Stimulated activated CD4-positive, alpha-beta T cell treated with anti-CD3 and anti-CD28 coated beads, Interleukin-2, amount 100 ng/mL, for 4 hours (primary cell): ENCODE data around the gene SPDYE4.

Experiments
- DNase-seq: peaks from one replicate; pipeline ENCODE4 v3.0.0-alpha.2; 2020; ENCODE audit warnings: low read depth

The SPDYE4 gene

DNA sequence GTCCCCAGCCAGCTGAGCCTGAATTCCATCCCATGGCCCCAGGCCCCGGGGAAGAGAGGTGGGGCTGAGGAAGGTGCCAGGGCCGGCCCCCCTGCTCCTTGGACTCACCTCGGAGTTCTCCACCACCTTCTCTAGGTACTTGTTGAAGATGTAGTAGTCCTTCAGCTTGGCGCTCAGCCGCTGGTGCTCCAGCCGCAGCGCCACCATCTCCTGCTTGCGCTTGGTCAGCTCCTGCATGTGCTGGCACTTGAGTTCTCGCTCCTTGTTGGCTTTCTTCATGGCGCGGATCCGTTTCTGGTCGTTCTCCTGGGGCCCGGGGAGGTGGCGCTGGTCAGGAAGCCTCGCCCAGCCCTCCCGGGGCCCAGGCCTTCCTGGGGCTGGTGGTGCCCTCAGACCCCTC lies 17.0 kb downstream of the SPDYE4 start:
- DNase-seq: no peak

DNA sequence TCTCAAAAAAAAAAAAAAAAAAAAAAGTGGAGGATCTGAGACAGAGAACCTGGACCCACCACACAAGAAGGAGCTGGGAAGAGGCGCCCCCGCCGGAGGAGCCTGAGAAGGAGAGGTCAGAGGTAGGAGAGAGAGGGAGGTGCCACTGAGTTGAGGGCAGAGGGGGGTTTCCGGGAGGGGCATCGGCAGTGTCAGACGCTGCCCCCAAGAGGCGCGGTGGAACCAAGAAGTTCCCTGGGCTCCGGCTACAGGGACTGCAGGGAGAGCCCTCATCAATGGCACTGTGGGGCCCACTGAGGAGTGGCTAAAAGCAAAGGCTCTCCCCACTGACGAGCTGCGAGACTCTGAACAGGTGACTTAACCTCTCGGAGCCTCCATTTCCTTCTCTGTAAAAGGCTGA lies 17.9 kb downstream of the SPDYE4 start:
- peak; percentile 24 for DNase-seq

DNA sequence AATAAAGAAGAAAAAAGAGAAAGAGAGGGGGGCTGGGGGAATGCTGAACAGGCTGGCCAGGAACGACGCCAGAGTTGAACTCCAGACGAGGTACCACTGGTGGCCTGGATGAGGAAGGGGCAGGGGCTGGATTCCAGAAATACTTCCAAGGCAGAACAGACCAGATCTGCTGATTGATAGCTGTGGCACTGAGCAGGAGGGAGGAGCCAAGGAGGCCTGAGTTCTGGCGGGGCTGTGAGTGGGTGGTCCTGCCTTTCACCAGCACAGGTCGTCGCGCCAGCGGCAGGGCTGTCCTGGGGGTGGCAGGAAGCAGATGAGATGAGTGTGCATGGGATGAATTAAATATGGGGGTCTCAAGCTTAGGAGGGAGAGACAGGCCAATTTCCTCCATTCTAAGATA lies 19.2 kb downstream of the SPDYE4 start:
- no peak for DNase-seq

GRCh38 chr17:8736796-8737195 lies 21.6 kb downstream of the SPDYE4 start:
- no peak for DNase-seq

DNA sequence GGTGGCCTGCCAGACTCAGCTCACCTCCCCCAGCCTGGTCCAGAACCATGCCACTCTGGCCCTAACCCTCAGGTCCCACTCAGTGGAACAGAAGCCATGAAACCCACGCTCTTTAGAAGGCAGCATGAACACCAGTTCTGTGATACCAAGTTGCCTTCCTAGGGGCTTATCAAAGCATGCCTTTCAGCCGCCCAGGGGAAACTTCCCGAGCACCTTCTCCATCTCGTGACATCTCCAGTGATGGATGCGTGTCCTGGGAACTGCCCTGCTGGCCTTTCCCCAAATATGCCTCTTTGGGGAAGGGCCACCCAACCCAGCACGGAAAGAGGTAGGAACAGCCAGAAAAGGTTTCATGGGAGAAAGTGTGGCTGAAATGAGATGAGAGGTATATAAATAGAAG lies 22.0 kb downstream of the SPDYE4 start:
- DNase-seq: no peak

DNA sequence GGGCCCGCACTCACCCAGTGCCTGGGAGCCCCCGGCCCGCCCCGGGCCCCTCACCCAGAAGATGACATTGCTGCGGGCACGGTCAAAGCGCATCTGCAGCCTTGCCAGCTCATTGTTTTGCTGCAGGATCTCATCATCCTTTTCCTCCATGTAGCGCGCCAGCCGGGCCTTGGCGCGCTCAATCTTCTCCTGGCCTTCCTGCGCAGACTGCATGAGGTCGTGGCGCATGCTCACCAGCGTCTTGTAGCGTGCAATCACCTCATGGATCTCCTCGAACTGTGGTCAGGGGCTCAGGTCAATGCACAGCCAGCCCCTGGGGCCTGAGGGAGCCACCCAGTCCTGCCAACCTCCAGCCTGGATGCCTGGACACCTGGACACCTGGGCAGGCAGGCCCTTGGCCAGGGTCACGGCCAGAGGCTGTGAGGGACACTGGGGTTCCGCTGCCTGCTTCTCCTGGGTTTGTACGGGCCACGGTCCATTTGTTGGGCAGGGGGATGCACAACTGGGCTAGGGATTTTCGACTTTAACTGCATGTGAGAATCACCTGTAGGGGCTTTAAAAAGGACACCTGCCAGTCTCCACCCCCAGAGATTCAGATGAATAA lies 22.9 kb downstream of the SPDYE4 start:
- DNase-seq: no peak

DNA sequence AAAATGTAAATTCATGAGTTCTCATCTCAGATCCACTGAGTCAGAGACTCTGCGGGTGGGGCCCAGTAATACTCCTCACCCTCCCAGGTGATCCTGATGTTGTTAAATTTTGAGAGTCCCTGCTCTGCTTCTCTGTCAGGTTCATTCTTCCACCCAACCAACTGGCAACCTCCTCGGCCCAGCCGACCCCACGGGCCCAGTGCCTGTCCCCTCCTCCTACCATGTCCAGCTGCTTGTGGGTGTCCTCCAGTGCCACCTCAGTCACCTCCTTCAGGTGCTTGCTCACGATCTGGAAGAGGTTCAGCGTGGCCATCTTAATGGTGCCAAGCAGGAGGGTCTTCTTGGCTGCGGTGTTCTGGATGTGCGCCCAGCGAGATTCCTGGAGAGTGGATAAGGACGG lies 23.5 kb downstream of the SPDYE4 start:
- DNase-seq: no peak

GRCh38 chr17:8732406-8733085 lies 25.8 kb downstream of the SPDYE4 start:
- DNase-seq: no peak

DNA sequence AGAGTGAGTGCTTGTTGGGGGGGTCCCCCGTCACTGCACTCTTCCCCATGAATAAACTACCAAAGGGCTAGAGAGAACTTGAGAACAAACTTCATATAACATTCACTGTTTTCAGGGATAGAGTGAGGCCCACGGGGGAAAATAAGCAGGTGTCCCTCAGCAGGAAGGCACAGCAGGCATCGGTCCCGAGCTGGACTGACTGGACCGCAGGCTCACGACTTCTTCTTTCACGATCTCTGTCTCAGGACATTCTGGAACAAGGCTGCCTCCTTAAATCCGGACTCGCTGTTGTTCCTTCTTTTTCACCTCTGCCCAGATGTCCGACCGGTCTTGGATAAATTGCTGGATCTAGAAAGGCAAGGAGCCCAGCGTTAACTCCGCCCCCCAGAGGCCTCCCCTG lies 28.5 kb downstream of the SPDYE4 start:
- no peak for DNase-seq

DNA sequence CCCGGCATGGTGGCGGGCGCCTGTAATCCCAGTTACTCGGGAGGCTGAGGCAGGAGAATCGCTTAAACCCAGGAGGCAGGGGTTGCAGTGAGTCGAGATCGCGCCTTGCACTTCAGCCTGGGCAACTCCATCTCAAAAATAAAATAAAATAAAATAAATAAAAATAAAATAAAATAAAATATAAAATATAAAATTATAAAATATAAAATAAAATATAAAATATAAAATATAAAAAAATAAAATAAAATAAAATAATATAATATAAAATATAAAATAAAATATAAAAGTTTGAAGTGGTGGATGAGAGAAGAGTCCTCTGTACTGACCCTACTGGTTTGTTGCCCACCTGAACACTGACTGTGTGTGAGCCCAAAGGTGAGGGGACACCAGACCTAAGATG lies 28.9 kb downstream of the SPDYE4 start:
- no peak for DNase-seq

DNA sequence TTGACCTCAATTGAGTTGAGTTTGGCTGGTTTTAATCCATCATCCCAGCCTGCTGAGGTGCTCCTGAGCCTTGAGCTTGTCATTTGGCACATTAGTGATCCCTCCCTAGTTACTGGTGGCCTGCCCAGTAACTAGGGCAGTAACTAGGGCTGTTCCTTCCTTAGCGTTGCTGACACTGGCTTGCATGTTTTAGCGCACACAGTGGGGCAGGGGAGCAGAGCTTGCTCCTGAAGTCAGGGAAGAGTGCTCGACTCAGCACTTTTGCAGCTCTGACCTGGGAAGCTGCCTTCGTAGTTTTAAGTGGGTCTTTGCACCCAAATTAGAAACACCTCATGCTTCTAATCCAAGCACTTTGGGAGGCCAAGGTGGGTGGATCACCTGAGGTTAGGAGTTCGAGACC lies 29.4 kb downstream of the SPDYE4 start:
- no peak for DNase-seq

DNA sequence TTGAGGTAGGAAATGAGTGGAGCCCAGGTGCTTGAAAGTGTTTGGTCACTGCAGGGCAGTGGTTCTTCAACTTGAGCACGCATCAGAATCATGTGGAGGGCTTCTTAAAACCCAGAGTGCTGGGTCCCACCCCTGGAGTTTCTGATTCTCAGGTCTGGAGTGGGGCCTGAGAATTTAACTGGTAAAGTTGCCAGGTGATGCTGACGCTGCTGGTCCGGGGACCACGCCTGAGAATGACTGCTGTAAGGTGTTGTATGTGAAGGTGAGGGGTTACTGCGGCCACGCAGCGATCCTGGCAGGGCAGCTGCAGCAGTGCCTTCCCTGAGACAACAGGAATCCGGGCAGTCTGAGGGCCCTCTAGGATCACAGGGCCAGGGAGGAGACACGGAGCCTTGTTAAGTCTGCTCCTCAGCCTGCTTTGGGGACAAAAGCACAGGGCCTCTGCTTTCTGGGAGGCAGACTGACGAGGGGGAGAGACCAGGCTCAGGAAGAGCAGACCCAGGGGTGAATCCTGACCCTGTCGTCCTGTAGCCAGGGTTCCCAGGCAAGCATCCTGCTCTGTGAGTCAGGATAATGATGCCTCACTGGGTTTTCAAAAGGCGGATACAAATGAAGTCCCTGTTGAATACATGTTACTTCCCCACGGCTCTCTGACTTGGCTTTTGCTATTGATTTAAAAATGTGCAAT lies 30.0 kb downstream of the SPDYE4 start:
- no peak for DNase-seq

- DNase-seq: no peak
Observed at GRCh38 chr17:8726941-8727555, 31.3 kb downstream of the SPDYE4 start.

DNA sequence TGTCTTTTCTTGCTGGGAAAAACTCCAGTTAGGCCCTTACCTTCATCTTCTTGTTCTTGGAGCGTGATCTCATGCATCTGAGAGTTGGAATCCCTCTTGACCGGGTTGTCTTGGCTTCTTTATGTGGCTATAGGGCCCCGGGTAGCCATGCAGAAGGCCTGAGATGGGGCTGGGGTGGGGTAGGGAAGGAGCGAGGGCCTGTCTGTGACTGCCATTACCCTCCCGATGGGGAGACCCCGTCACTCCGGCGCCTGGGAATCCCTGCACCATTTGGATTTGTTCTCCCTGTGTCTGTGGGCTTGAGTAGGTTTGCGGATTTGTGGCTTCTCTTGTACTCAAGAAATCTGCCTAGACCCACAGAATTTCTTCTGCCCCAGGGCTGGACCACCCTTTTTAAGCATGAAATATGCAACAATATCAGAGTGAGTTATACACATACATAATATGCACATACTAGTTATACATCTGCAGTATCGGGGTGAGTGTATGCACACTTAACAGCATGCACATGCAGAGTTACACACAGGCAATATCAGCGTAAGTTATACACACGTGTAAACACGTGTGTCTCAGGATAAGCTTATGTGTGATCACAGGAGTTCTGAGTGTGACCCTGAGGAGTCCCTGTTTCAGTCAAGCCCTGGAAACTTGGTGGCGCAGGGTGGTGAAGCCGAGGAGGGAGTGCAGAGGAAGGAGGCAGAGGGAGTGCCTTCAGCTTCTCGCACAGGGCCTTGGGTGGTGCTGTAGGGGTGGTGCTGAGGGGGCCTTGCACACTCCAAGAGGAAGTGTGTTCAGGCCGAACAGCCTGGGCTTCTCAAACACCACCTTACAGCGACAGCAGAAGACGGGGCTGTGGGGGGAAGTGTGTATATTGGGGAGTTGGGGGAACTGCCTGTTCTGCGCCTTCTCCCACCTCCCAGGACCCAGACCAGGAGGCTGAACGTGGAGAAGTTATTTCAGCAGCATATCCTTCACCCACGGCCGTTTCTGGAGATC lies 32.2 kb downstream of the SPDYE4 start:
- DNase-seq: no peak

DNA sequence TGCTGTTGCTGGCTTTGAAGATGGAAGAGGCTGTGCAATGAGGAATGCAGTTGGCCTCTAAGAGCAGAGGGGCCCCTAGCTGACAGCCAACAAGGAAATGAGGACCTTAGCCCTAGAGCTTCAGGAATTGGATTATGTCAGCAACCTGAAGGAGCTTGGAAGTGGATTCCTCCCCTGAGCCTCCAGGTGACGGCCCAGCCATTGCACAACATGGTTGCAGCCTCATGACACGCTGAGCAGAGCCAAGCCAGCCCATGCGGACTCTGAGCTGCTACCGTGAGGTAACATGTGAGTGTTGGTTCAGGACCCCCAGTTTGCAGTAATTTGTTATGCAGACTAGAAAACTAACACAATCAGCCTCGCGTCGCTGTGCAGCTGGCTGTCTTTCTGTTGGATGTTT lies 33.9 kb downstream of the SPDYE4 start:
- no peak for DNase-seq

DNA sequence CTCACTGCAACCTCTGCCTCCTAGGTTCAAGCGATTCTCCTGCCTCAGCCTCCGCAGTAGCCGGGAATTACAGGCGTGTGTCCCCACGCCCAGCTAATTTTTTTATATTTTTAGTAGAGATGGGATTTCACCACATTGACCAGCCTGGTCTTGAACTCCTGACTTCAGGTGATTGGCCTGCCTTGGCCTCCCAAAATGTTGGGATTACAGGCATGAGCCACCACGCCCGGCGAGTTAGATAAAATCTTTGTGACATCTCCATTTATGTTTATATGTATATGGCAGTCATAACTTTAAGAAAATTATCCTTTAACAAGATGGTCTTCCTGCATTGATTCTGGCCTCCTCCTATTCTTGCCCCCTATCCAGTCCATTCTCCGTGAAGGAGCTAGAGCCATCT lies 37.8 kb downstream of the SPDYE4 start:
- DNase-seq: no peak

GRCh38 chr17:8719291-8720246 lies 38.8 kb downstream of the SPDYE4 start:
- no peak for DNase-seq

GRCh38 chr17:8718001-8718563 lies 40.3 kb downstream of the SPDYE4 start:
- DNase-seq: no peak

GRCh38 chr17:8713878-8714277 lies 44.5 kb downstream of the SPDYE4 start:
- no peak for DNase-seq

GRCh38 chr17:8713315-8713714 lies 45.0 kb downstream of the SPDYE4 start:
- no peak for DNase-seq
